OCI-LY7 (cell line): Measurements from ENCODE around the gene CABCOCO1.

Source experiments
- EZH2phosphoT487 ChIP-seq: fragments of 200-600 bp; sonication (generic); IDR thresholded peaks from 2 replicates; pipeline ENCODE4 v1.6.1; 2018; ENCODE audit warnings: low read depth, borderline replicate concordance, mild to moderate bottlenecking, mixed run types, antibody characterized with exemption, low read length, moderate library complexity, mixed read lengths
- TF ChIP-seq, protein P1 (sequence below): fragments of 200-600 bp; sonication (generic); conservative IDR thresholded peaks from 2 replicates; pipeline ENCODE4 v1.5.1; 2014; ENCODE audit warnings: mild to moderate bottlenecking, antibody characterized with exemption, low read length, moderate library complexity, mixed read lengths

DNA sequence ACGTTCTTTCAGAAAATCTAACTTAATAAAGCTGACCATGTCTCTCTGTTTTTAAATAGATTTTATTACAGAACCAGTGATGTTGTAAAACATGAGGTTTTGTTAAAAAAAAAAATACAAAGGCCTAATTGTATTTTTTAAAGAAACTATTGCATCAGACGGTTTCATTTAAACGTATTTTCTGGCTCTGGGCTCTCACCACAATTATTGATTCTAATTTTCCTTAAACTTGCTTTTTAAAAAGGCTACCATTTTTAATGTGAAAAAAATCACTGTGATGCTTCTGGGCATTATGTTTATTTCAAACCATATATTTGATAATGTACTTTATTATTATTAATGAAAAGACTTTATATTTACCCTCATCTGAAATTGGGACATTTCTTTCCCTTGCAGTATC lies 94.3 kb downstream of the CABCOCO1 start:
- TF ChIP-seq EZH2phosphoT487, result no peak
- TF ChIP-seq, protein P1, sequence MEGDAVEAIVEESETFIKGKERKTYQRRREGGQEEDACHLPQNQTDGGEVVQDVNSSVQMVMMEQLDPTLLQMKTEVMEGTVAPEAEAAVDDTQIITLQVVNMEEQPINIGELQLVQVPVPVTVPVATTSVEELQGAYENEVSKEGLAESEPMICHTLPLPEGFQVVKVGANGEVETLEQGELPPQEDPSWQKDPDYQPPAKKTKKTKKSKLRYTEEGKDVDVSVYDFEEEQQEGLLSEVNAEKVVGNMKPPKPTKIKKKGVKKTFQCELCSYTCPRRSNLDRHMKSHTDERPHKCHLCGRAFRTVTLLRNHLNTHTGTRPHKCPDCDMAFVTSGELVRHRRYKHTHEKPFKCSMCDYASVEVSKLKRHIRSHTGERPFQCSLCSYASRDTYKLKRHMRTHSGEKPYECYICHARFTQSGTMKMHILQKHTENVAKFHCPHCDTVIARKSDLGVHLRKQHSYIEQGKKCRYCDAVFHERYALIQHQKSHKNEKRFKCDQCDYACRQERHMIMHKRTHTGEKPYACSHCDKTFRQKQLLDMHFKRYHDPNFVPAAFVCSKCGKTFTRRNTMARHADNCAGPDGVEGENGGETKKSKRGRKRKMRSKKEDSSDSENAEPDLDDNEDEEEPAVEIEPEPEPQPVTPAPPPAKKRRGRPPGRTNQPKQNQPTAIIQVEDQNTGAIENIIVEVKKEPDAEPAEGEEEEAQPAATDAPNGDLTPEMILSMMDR, result no peak
